Neural cell (in vitro differentiated cells): ENCODE results near the gene SLC19A1. TPM values are rescaled to one million over a fixed set of nuclear protein-coding genes. Genes with fewer than 3 reads are reported as not detected.

ENCODE experiments used
- H2AFZ ChIP-seq: fragments of 200-600, 300-800 bp; sonication (generic), shearing (Covaris generic); 2 replicates; pipeline ENCODE4 v1.6.0; 2014; ENCODE audit warnings: low read depth, mild to moderate bottlenecking, antibody characterized with exemption, low read length, moderate library complexity
- H3F3A ChIP-seq: fragments of 200-600 bp; shearing (Covaris generic); 2 replicates; pipeline ENCODE4 v1.6.1; 2016; ENCODE audit warnings: mild to moderate bottlenecking, moderate library complexity, mixed read lengths, antibody characterized with exemption, low read length; ENCODE audit not compliant: insufficient read depth, poor library complexity, severe bottlenecking
- H3K27ac ChIP-seq: fragments of 200-600, 300-800 bp; sonication (generic), shearing (Covaris generic); 2 replicates; pipeline ENCODE4 v1.5.1; 2014; ENCODE audit warnings: mild to moderate bottlenecking, low read length, moderate library complexity
- H3K27me3 ChIP-seq: fragments of 300-800, 200-600 bp; sonication (generic), shearing (Covaris generic); 2 replicates; pipeline ENCODE4 v1.6.0; 2014; ENCODE audit warnings: mild to moderate bottlenecking, low read depth, low read length, moderate library complexity; ENCODE audit not compliant: insufficient read depth
- H3K36me3 ChIP-seq: fragments of 300-800, 200-600 bp; sonication (generic), shearing (Covaris generic); 2 replicates; pipeline ENCODE4 v1.5.1; 2014; ENCODE audit warnings: mild to moderate bottlenecking, antibody characterized with exemption, low read length, moderate library complexity; ENCODE audit not compliant: insufficient read depth
- H3K4me2 ChIP-seq: fragments of 300-800, 200-600 bp; sonication (generic), shearing (Covaris generic); 2 replicates; pipeline ENCODE4 v1.6.0; 2014; ENCODE audit warnings: mild to moderate bottlenecking, low read length
- H3K4me3 ChIP-seq: fragments of 300-800, 200-600 bp; sonication (generic), shearing (Covaris generic); 2 replicates; pipeline ENCODE4 v1.5.1; 2014; ENCODE audit warnings: mild to moderate bottlenecking, low read length, moderate library complexity
- H3K79me2 ChIP-seq: fragments of 200-600 bp; shearing (Covaris generic); replicated peaks from 2 replicates; pipeline ENCODE4 v1.6.0; 2014; ENCODE audit warnings: mild to moderate bottlenecking, low read length, moderate library complexity; ENCODE audit not compliant: insufficient read depth
- H3K9ac ChIP-seq: fragments of 300-800, 200-600 bp; sonication (generic), shearing (Covaris generic); 2 replicates; pipeline ENCODE4 v1.6.1; 2016; ENCODE audit warnings: mild to moderate bottlenecking, low read length, mixed read lengths
- H3K9me2 ChIP-seq: fragments of 200-600 bp; shearing (Covaris generic); 2 replicates; pipeline ENCODE4 v1.6.1; 2016; ENCODE audit warnings: mild to moderate bottlenecking, low read length, mixed read lengths; ENCODE audit not compliant: insufficient read depth
- H3K9me3 ChIP-seq: fragments of 200-600, 300-800 bp; sonication (generic), shearing (Covaris generic); 2 replicates; pipeline ENCODE4 v1.6.1; 2016; ENCODE audit warnings: mild to moderate bottlenecking, mixed run types, low read length, moderate library complexity, mixed read lengths
- H4K20me1 ChIP-seq: fragments of 200-600 bp; shearing (Covaris generic); 2 replicates; pipeline ENCODE4 v1.6.1; 2016; ENCODE audit warnings: mild to moderate bottlenecking, mixed run types; ENCODE audit not compliant: insufficient read depth
- CTCF ChIP-seq: fragments of 450-650 bp; IDR thresholded peaks from 2 replicates; pipeline ENCODE4 v1.5.1; 2014; ENCODE audit warnings: antibody characterized with exemption, mild to moderate bottlenecking, moderate library complexity; ENCODE audit not compliant: poor library complexity, severe bottlenecking
- EP300 ChIP-seq: fragments of 450-650 bp; conservative IDR thresholded peaks from 2 replicates; pipeline ENCODE4 v1.6.1; 2014; ENCODE audit warnings: antibody characterized with exemption, mild to moderate bottlenecking, moderate library complexity; ENCODE audit not compliant: poor library complexity, severe bottlenecking
- EZH2 ChIP-seq: fragments of 200-600, 300-800 bp; shearing (Covaris generic), sonication (generic); IDR thresholded peaks from 2 replicates; pipeline ENCODE4 v1.6.1; 2014; ENCODE audit warnings: antibody characterized with exemption, low read length, borderline replicate concordance, mild to moderate bottlenecking; ENCODE audit not compliant: insufficient read depth, poor library complexity, severe bottlenecking
- MXI1 ChIP-seq: fragments of 450-650 bp; conservative IDR thresholded peaks from 2 replicates; pipeline ENCODE4 v1.6.1; 2014; ENCODE audit warnings: antibody characterized with exemption, mild to moderate bottlenecking; ENCODE audit not compliant: poor library complexity, severe bottlenecking
- POLR2AphosphoS5 ChIP-seq: IDR thresholded peaks from 2 replicates; pipeline ENCODE4 v1.6.1; 2012
- RAD21 ChIP-seq: fragments of 450-650 bp; conservative IDR thresholded peaks from 2 replicates; pipeline ENCODE4 v1.6.1; 2014; ENCODE audit warnings: antibody characterized with exemption, mild to moderate bottlenecking, moderate library complexity
- REST ChIP-seq: IDR thresholded peaks from 2 replicates; pipeline ENCODE4 v1.6.1; 2012; ENCODE audit warnings: borderline replicate concordance
- SMC3 ChIP-seq: fragments of 450-650 bp; conservative IDR thresholded peaks from 2 replicates; pipeline ENCODE4 v1.6.1; 2014; ENCODE audit warnings: antibody characterized with exemption, mild to moderate bottlenecking, moderate library complexity; ENCODE audit not compliant: poor library complexity
- TAF1 ChIP-seq: IDR thresholded peaks from 2 replicates; pipeline ENCODE4 v1.6.1; 2012; ENCODE audit warnings: low read depth
- polyA plus RNA-seq: library from polyadenylated mRNA; depleted of rRNA; stranded (reverse); fragments of >200 nt; gene quantifications from 2 replicates; pipeline ENCODE4 v1.2.3, GENCODE V29; 2014

Gene SLC19A1
- polyA plus RNA-seq, 1 donor from 2014 or later: 2.9 TPM

GRCh38 chr21:45551783-45552695 is 9.8 kb upstream of the SLC19A1 start:
- H3F3A ChIP-seq: no peaks in the 10 kb centered on the region
- TF ChIP-seq CTCF (no peak), REST (no peak), EZH2 (no peak), SMC3 (no peak)
- no peak overlapping the region for H3K27ac ChIP-seq
- H4K20me1 ChIP-seq: no peaks in the 10 kb centered on the region
- no peak overlapping the region for H2AFZ ChIP-seq
- H3K36me3 ChIP-seq: no peaks in the 10 kb centered on the region
- H3K9me3 ChIP-seq: no peaks in the 10 kb centered on the region
- no peaks in the 10 kb centered on the region for H3K27me3 ChIP-seq
- H3K79me2 ChIP-seq: no peaks in the 10 kb centered on the region
- no peak overlapping the region for H3K9ac ChIP-seq
- no peak overlapping the region for H3K4me3 ChIP-seq
- H3K9me2 ChIP-seq: no peaks in the 10 kb centered on the region
- no peak overlapping the region for H3K4me2 ChIP-seq

GRCh38 chr21:45551316-45551715 is 9.1 kb upstream of the SLC19A1 start:
- Histone ChIP-seq H3K9ac (no peak overlapping the region), H3K4me3 (no peak overlapping the region), H3K9me2 (no peaks in the 10 kb centered on the region), H3K4me2 (no peak overlapping the region), H3K27ac (no peak overlapping the region), H4K20me1 (no peaks in the 10 kb centered on the region), H3K9me3 (no peaks in the 10 kb centered on the region), H3K36me3 (no peaks in the 10 kb centered on the region), H2AFZ (no peak overlapping the region), H3K79me2 (no peaks in the 10 kb centered on the region), H3F3A (no peaks in the 10 kb centered on the region), H3K27me3 (no peaks in the 10 kb centered on the region)
- TF ChIP-seq SMC3 (no peak), MXI1 (no peak), EP300 (no peak), POLR2AphosphoS5 (no peak), CTCF (no peak), REST (no peak), EZH2 (no peak), TAF1 (no peak), RAD21 (no peak)
